Neural crest cell (in vitro differentiated cells): ENCODE data around the gene FCER2. TPM values are rescaled to one million over a fixed set of nuclear protein-coding genes. Genes with fewer than 3 reads are reported as not detected.

ENCODE experiments used
- DNase-seq: peaks from one replicate; pipeline ENCODE4 v3.0.0; 2021; ENCODE audit warnings: low read depth, mixed read lengths, low spot score
- H3K27ac Mint-ChIP-seq: one replicate; pipeline ENCODE4 v1.8.0; 2021; ENCODE audit warnings: mild to moderate bottlenecking, mixed read lengths; ENCODE audit not compliant: unreplicated experiment
- H3K27me3 Mint-ChIP-seq: 2 replicates; pipeline ENCODE4 v1.8.0; 2021; ENCODE audit warnings: low read depth, mild to moderate bottlenecking, mixed read lengths
- H3K36me3 Mint-ChIP-seq: 2 replicates; pipeline ENCODE4 v1.8.0; 2021; ENCODE audit warnings: low read depth, mild to moderate bottlenecking, mixed read lengths
- H3K4me1 Mint-ChIP-seq: 2 replicates; pipeline ENCODE4 v1.8.0; 2021; ENCODE audit warnings: mixed read lengths
- H3K4me3 Mint-ChIP-seq: one replicate; pipeline ENCODE4 v1.8.0; 2021; ENCODE audit warnings: mild to moderate bottlenecking, mixed read lengths
- H3K9me3 Mint-ChIP-seq: 2 replicates; pipeline ENCODE4 v1.8.0; 2021; ENCODE audit warnings: mixed read lengths
- CTCF ChIP-seq: fragments of 200-600 bp; sonication (generic); conservative IDR thresholded peaks from 2 replicates; pipeline ENCODE4 v1.5.0; 2021; ENCODE audit warnings: antibody characterized with exemption, mild to moderate bottlenecking
- total RNA-seq: library from RNA; stranded (reverse); gene quantifications from 2 replicates; pipeline ENCODE4 v1.2.1, GENCODE V29; 2021

Gene FCER2
- total RNA-seq, 1 donor from 2014 or later = not detected

GRCh38 chr19:7652061-7652641 lies 49.8 kb downstream of the FCER2 start:
- no peaks in the 10 kb centered on the region for H3K9me3 Mint-ChIP-seq
- DNase-seq = peak; percentile 96
- peaks cover 39% of the 10 kb centered on the region for H3K27me3 Mint-ChIP-seq
- no peaks in the 10 kb centered on the region for H3K36me3 Mint-ChIP-seq
- TF ChIP-seq CTCF = peak; percentile 100
- H3K27ac Mint-ChIP-seq = peak overlapping the region; percentile 4
- peaks cover 8% of the 10 kb centered on the region for H3K4me1 Mint-ChIP-seq
- H3K4me3 Mint-ChIP-seq = peak overlapping the region; percentile 24

- Mint-ChIP-seq H3K36me3 (no peaks in the 10 kb centered on the region), H3K27me3 (peaks cover 35% of the 10 kb centered on the region), H3K9me3 (no peaks in the 10 kb centered on the region), H3K4me3 (no peak overlapping the region), H3K27ac (no peak overlapping the region), H3K4me1 (peaks cover 8% of the 10 kb centered on the region)
- no peak for DNase-seq
- no peak for TF ChIP-seq CTCF
Observed at GRCh38 chr19:7650148-7650547, 51.8 kb downstream of the FCER2 start.

- no peaks in the 10 kb centered on the region for H3K9me3 Mint-ChIP-seq
- H3K4me3 Mint-ChIP-seq = no peak overlapping the region
Observed at GRCh38 chr19:7648265-7649014, 53.5 kb downstream of the FCER2 start.

GRCh38 chr19:7647156-7647555 lies 54.8 kb downstream of the FCER2 start:
- no peak overlapping the region for H3K4me3 Mint-ChIP-seq
- peaks cover 2% of the 10 kb centered on the region for H3K4me1 Mint-ChIP-seq
- no peak for TF ChIP-seq CTCF
- no peaks in the 10 kb centered on the region for H3K36me3 Mint-ChIP-seq
- no peak overlapping the region for H3K27ac Mint-ChIP-seq
- no peak for DNase-seq
- no peaks in the 10 kb centered on the region for H3K9me3 Mint-ChIP-seq
- peaks cover 24% of the 10 kb centered on the region for H3K27me3 Mint-ChIP-seq

More at GRCh38 chr19:7648265-7649014, 53.5 kb downstream of the FCER2 start:
- H3K27ac Mint-ChIP-seq = no peak overlapping the region
- DNase-seq = no peak
- no peaks in the 10 kb centered on the region for H3K36me3 Mint-ChIP-seq
- no peak for TF ChIP-seq CTCF
- H3K4me1 Mint-ChIP-seq = peaks cover 8% of the 10 kb centered on the region
- H3K27me3 Mint-ChIP-seq = peaks cover 30% of the 10 kb centered on the region

GRCh38 chr19:7646426-7646700 lies 55.6 kb downstream of the FCER2 start:
- Mint-ChIP-seq H3K27me3 (peaks cover 19% of the 10 kb centered on the region), H3K9me3 (no peaks in the 10 kb centered on the region), H3K4me1 (no peaks in the 10 kb centered on the region), H3K27ac (no peak overlapping the region), H3K4me3 (no peak overlapping the region), H3K36me3 (no peaks in the 10 kb centered on the region)
- TF ChIP-seq CTCF = no peak
- no peak for DNase-seq
